Endothelial cell of umbilical vein (primary cell): ENCODE results near the gene SLC30A4. TPM values are rescaled to one million over a fixed set of nuclear protein-coding genes. Genes with fewer than 3 reads are reported as not detected.

Experiments
- BruUV-seq: library from RNA; stranded (reverse); fragments of 400-500 nt; replicated peaks from 2 replicates; lab custom pipeline; 2021; lab: Mats Ljungman, UMichigan
- CTCF ChIA-PET: fragments of 300-600, 350-600 bp; sonication (Branson Sonifier 250); formaldehyde crosslinking; loops from one replicate; lab custom pipeline; 2021; ENCODE audit warnings: antibody characterized with exemption, inconsistent platforms; lab: Charles Lee
- POLR2A ChIA-PET: fragments of 300-600, 350-600 bp; sonication (Branson Sonifier 250); formaldehyde crosslinking; loops from one replicate; lab custom pipeline; 2021; ENCODE audit warnings: antibody characterized with exemption, inconsistent platforms; lab: Charles Lee
- DNase-seq: peaks from one replicate; pipeline ENCODE4 v3.0.0-alpha.2; 2011; ENCODE audit warnings: low read depth, low spot score
- FAIRE-seq: peaks from 2 replicates; lab custom pipeline; 2011; peaks lifted over from hg19 to GRCh38; lab: Jason Lieb, UNC
- H2AFZ ChIP-seq: 2 replicates; pipeline ENCODE4 v1.6.0; 2012; ENCODE audit warnings: low read depth, low read length, control low read depth, inconsistent platforms
- H3K27ac ChIP-seq: 2 replicates; pipeline ENCODE4 v1.5.1; 2011; ENCODE audit warnings: low read depth, mild to moderate bottlenecking, control low read depth, low read length, moderate library complexity; ENCODE audit not compliant: insufficient read depth
- H3K27me3 ChIP-seq, 2 experiments: 2 replicates each; pipeline versions ENCODE4 v1.6.0 to v1.6.1; 2011; ENCODE audit warnings: low read length in 2 of 2, mixed read lengths in 1 of 2; ENCODE audit not compliant: control insufficient read depth in 2 of 2, insufficient read depth in 2 of 2
- H3K36me3 ChIP-seq, 2 experiments: 2 replicates in 1 of 2; 3 replicates in 1 of 2; pipeline ENCODE4 v1.5.1; 2011; ENCODE audit warnings: low read length in 2 of 2, mild to moderate bottlenecking in 1 of 2, moderate library complexity in 1 of 2; ENCODE audit not compliant: control insufficient read depth in 2 of 2, insufficient read depth in 2 of 2; ENCODE audit errors: extremely low read depth in 1 of 2
- H3K4me1 ChIP-seq: 3 replicates; pipeline ENCODE4 v1.5.1; 2011; ENCODE audit warnings: mild to moderate bottlenecking, low read length; ENCODE audit not compliant: control insufficient read depth, insufficient read depth; ENCODE audit errors: extremely low read depth
- H3K4me2 ChIP-seq: 2 replicates; pipeline ENCODE4 v1.6.1; 2011; ENCODE audit warnings: low read length, control low read depth, mixed read lengths; ENCODE audit not compliant: insufficient read depth
- H3K4me3 ChIP-seq, 3 experiments: fragments of 200-600 bp in 1 of 3; sonication (generic), shearing (Covaris generic) in 1 of 3; replicated peaks in 1 of 3; 2 replicates each; pipeline ENCODE4 v1.5.1; 2011 to 2016; ENCODE audit warnings: control low read depth in 3 of 3, low read length in 3 of 3, mild to moderate bottlenecking in 2 of 3, inconsistent platforms in 1 of 3, low read depth in 1 of 3, moderate library complexity in 1 of 3; ENCODE audit not compliant: insufficient read depth in 1 of 3
- H3K79me2 ChIP-seq: 2 replicates; pipeline ENCODE4 v1.6.0; 2012; ENCODE audit warnings: low read length, inconsistent platforms; ENCODE audit not compliant: control insufficient read depth, insufficient read depth
- H3K9ac ChIP-seq: replicated peaks from 2 replicates; pipeline ENCODE3; 2011; ENCODE audit warnings: low read length, control low read depth; ENCODE audit not compliant: insufficient read depth; ENCODE audit errors: extremely low read depth
- H3K9me1 ChIP-seq: replicated peaks from 3 replicates; pipeline ENCODE4 v1.6.0; 2011; ENCODE audit warnings: mild to moderate bottlenecking, low read length; ENCODE audit not compliant: control insufficient read depth, insufficient read depth; ENCODE audit errors: extremely low read depth
- H3K9me3 ChIP-seq: replicated peaks from 2 replicates; pipeline ENCODE4 v1.5.1; 2012; ENCODE audit warnings: low read length, inconsistent platforms; ENCODE audit not compliant: control insufficient read depth, insufficient read depth
- H4K20me1 ChIP-seq: replicated peaks from 2 replicates; pipeline ENCODE3; 2011; ENCODE audit warnings: mild to moderate bottlenecking, low read length; ENCODE audit not compliant: control insufficient read depth, insufficient read depth; ENCODE audit errors: extremely low read depth
- CTCF ChIP-seq, 2 donors: IDR thresholded peaks; 1 replicate in 1 of 2; 2 replicates in 1 of 2; pipeline ENCODE4 v1.5.1; 2011; ENCODE audit warnings: low read length in 2 of 2, mild to moderate bottlenecking in 2 of 2, moderate library complexity in 2 of 2, control low read depth in 1 of 2, inconsistent platforms in 1 of 2, low read depth in 1 of 2; ENCODE audit not compliant: insufficient read depth in 1 of 2; ENCODE audit errors: extremely low read depth in 1 of 2
- EZH2 ChIP-seq: IDR thresholded peaks from 2 replicates; pipeline ENCODE4 v1.6.1; 2012; ENCODE audit warnings: borderline replicate concordance, low read depth, mild to moderate bottlenecking, moderate library complexity, low read length, inconsistent platforms; ENCODE audit not compliant: severe bottlenecking
- FOS ChIP-seq: IDR thresholded peaks from 2 replicates; pipeline ENCODE4 v1.6.1; 2011; ENCODE audit warnings: mild to moderate bottlenecking, low read length, moderate library complexity, borderline replicate concordance; ENCODE audit not compliant: insufficient read depth
- JUN ChIP-seq: IDR thresholded peaks from 2 replicates; pipeline ENCODE4 v1.6.1; 2011; ENCODE audit warnings: borderline replicate concordance, low read depth; ENCODE audit not compliant: insufficient read length, insufficient read depth
- POLR2AphosphoS5 ChIP-seq: IDR thresholded peaks from 2 replicates; pipeline ENCODE4 v1.6.1; 2012; ENCODE audit warnings: low read depth, mild to moderate bottlenecking, control low read depth, low read length, moderate library complexity; ENCODE audit not compliant: insufficient read depth
- dilution Hi-C: fragments of 300-500 bp; cut with MboI; formaldehyde crosslinking; loops from one replicate; pipeline ENCODE4 v1.15.0; 2019; ENCODE audit warnings: low sequenced_read_pairs; ENCODE audit not compliant: extremely low pct_ligation_motif_present
- intact Hi-C: fragments of 100-400 bp; cut with micrococcal nuclease; formaldehyde crosslinking; loops from one replicate; pipeline ENCODE4 v1.10.0; 2022
- polyA plus RNA-seq, 4 experiments: library from polyadenylated mRNA; depleted of rRNA in 3 of 4; stranded (reverse) in 3 of 4; unstranded in 1 of 4; fragments of >200 nt; gene quantifications; 2 replicates each; pipeline versions ENCODE4 v1.2.1 to v1.2.3, GENCODE V29; 2011 to 2012; ENCODE audit warnings: missing spikeins in 1 of 4
- total RNA-seq: library from RNA; stranded (reverse); gene quantifications from 2 replicates; pipeline ENCODE4 v1.2.3, GENCODE V29; 2021
- TF ChIP-seq, protein P1 (sequence below): IDR thresholded peaks from 2 replicates; pipeline ENCODE4 v1.6.1; 2011; ENCODE audit not compliant: insufficient read depth, insufficient read length

SLC30A4 gene
- total and polyA plus RNA-seq, 2 donors (not counting 3 experiments of a cell fraction or from before 2014, with no cell fraction given): 2.7 to 3.9 TPM

DNA sequence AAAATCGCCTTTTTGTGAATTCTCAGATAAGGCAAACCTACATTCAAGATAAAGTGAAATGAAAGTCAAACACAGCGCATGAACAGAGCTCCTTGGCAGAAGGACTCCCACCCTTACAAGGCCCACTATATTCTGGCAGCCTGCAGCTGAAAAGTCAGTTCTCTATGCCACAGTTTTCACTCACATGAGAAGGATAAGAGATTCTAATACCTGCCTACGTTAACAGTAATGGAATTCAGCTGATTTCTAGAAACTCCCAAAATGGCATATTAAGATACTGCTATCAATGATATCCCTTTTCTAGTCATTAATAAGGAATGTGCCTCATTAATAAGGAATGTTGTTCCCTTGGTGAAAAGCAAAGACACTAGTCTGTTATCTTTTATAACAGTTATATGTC, 27.0 kb downstream of the SLC30A4 start:
- Histone ChIP-seq H3K9me1 (no peaks in the 10 kb centered on the region), H3K27me3 (no peaks in the 10 kb centered on the region), H3K4me1 (peaks cover 11% of the 10 kb centered on the region), H3K27ac (no peak overlapping the region), H3K9ac (no peak overlapping the region), H3K4me3 (no peak overlapping the region), H3K36me3 (no peaks in the 10 kb centered on the region), H4K20me1 (no peaks in the 10 kb centered on the region), H3K9me3 (no peaks in the 10 kb centered on the region), H3K4me2 (no peak overlapping the region), H2AFZ (no peak overlapping the region), H3K79me2 (no peaks in the 10 kb centered on the region)
- intact Hi-C loops (no loop called here), dilution Hi-C loops (no loop called here)
- FAIRE-seq (no peak), DNase-seq (no peak)
- ChIA-PET POLR2A (no interaction called here), CTCF (interaction anchor here (1.1 to 4.1 kb wide), 2 partner anchors 10 to 116 kb away, joined by 3 to 15 read pairs; no protein-coding TSS in a partner anchor)
- TF ChIP-seq FOS (no peak), JUN (no peak), EZH2 (no peak), POLR2AphosphoS5 (no peak), CTCF (IDR thresholded peaks at IDR 0.05; ENCODE audit: extremely low read depth in 1 of 2, insufficient read depth in 1 of 2, low read depth in 1 of 2, low read length in 2 of 2) (no peak)
- TF ChIP-seq, protein P1, sequence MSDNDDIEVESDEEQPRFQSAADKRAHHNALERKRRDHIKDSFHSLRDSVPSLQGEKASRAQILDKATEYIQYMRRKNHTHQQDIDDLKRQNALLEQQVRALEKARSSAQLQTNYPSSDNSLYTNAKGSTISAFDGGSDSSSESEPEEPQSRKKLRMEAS: no peak
- no TSS peak for BruUV-seq
